ACC112 (cell line): ENCODE data around the gene ENTPD5.
A peak's percentile ranks its signal among the peaks of the same experiment; 100 is the strongest.

Experiments used
- H2AFZ ChIP-seq: fragments of 200-600 bp; sonication (generic); one replicate; pipeline ENCODE4 v1.6.0; 2017; ENCODE audit warnings: antibody characterized with exemption, low read length; ENCODE audit not compliant: unreplicated experiment
- H3K27ac ChIP-seq: fragments of 200-600 bp; sonication (generic); 2 replicates; pipeline ENCODE4 v1.5.1; 2014; ENCODE audit warnings: low read depth, mild to moderate bottlenecking, antibody characterized with exemption, low read length, moderate library complexity
- H3K27me3 ChIP-seq: fragments of 200-600 bp; sonication (generic); 2 replicates; pipeline ENCODE4 v1.6.1; 2014; ENCODE audit warnings: mild to moderate bottlenecking, antibody characterized with exemption, low read length, moderate library complexity, mixed read lengths; ENCODE audit not compliant: insufficient read depth
- H3K36me3 ChIP-seq: fragments of 200-600 bp; sonication (generic); 2 replicates; pipeline ENCODE4 v1.6.1; 2016; ENCODE audit warnings: mild to moderate bottlenecking, antibody characterized with exemption, low read length, moderate library complexity, mixed read lengths; ENCODE audit not compliant: insufficient read depth
- H3K4me1 ChIP-seq: fragments of 200-600 bp; sonication (generic); one replicate; pipeline ENCODE4 v1.6.1; 2016; ENCODE audit warnings: low read length, mixed read lengths; ENCODE audit not compliant: insufficient read depth, unreplicated experiment, control insufficient read depth
- H3K4me3 ChIP-seq: fragments of 200-600 bp; sonication (generic); 2 replicates; pipeline ENCODE4 v1.5.1; 2014; ENCODE audit warnings: mild to moderate bottlenecking, low read depth, low read length
- H3K79me2 ChIP-seq: fragments of 200-600 bp; sonication (generic); one replicate; pipeline ENCODE4 v1.6.0; 2016; ENCODE audit warnings: low read length; ENCODE audit not compliant: control insufficient read depth, unreplicated experiment, insufficient read depth

ENTPD5 gene

GRCh38 chr14:74018586-74019407 is at the start of gene ENTPD5, which contains the start of gene BBOF1:
ENTPD5 (minus strand) TSS chr14:74019288; CDS start chr14:73988102, 31,186 bp downstream.
BBOF1 (plus strand) TSS chr14:74019349; CDS start chr14:74019479, 130 bp downstream.
- Histone ChIP-seq H2AFZ (peak within 1 kb of the TSS; percentile 98), H3K4me1 (peaks cover 3% of the 10 kb centered on the region), H3K4me3 (peak within 1 kb of the TSS; percentile 97), H3K27me3 (no peaks in the 10 kb centered on the region), H3K79me2 (no peaks in the 10 kb centered on the region), H3K27ac (peak within 1 kb of the TSS; percentile 94), H3K36me3 (no peaks in the 10 kb centered on the region)

GRCh38 chr14:74065746-74066575 is 46.9 kb upstream of the ENTPD5 start:
- Histone ChIP-seq H3K27ac (peak overlapping the region; percentile 68), H3K4me3 (0 out of 2 replicates have a peak overlapping the region, but pooled peaks have one; percentile 3), H3K27me3 (no peaks in the 10 kb centered on the region), H2AFZ (no peak overlapping the region), H3K4me1 (peaks cover 40% of the 10 kb centered on the region), H3K79me2 (no peaks in the 10 kb centered on the region), H3K36me3 (no peaks in the 10 kb centered on the region)

- Histone ChIP-seq H3K4me1 (peaks cover 40% of the 10 kb centered on the region), H3K36me3 (no peaks in the 10 kb centered on the region), H3K79me2 (no peaks in the 10 kb centered on the region), H2AFZ (no peak overlapping the region), H3K27me3 (no peaks in the 10 kb centered on the region), H3K4me3 (peak overlapping the region; percentile 9; the same call in 1 of the 2 replicates), H3K27ac (peak overlapping the region; percentile 68)
Observed at GRCh38 chr14:74064883-74065282, 45.8 kb upstream of the ENTPD5 start.

- no peaks in the 10 kb centered on the region for H3K36me3 ChIP-seq
- peaks cover 40% of the 10 kb centered on the region for H3K4me1 ChIP-seq
- H3K79me2 ChIP-seq: no peaks in the 10 kb centered on the region
- H3K27me3 ChIP-seq: no peaks in the 10 kb centered on the region
- no peak overlapping the region for H2AFZ ChIP-seq
- peak overlapping the region; percentile 68 for H3K27ac ChIP-seq
- H3K4me3 ChIP-seq: peak overlapping the region; percentile 9; the same call in 1 of the 2 replicates
Observed at GRCh38 chr14:74064426-74064825, 45.3 kb upstream of the ENTPD5 start.

GRCh38 chr14:74062809-74063150 is 43.7 kb upstream of the ENTPD5 start:
- Histone ChIP-seq H3K4me3 (no peak overlapping the region), H3K36me3 (0 out of 2 replicates have a peak, but pooled peaks cover under 1% of the 10 kb centered on the region), H2AFZ (no peak overlapping the region), H3K79me2 (no peaks in the 10 kb centered on the region), H3K4me1 (peaks cover 40% of the 10 kb centered on the region), H3K27ac (peak overlapping the region; percentile 72), H3K27me3 (no peaks in the 10 kb centered on the region)

- no peak overlapping the region for H3K4me3 ChIP-seq
- no peaks in the 10 kb centered on the region for H3K79me2 ChIP-seq
- H3K27ac ChIP-seq: no peak overlapping the region
- H3K36me3 ChIP-seq: no peaks in the 10 kb centered on the region
- H3K27me3 ChIP-seq: no peaks in the 10 kb centered on the region
- no peaks in the 10 kb centered on the region for H3K4me1 ChIP-seq
- H2AFZ ChIP-seq: peak overlapping the region; percentile 24
Observed at GRCh38 chr14:74049876-74050495, 30.9 kb upstream of the ENTPD5 start.

GRCh38 chr14:74048281-74048680 is 29.2 kb upstream of the ENTPD5 start:
- no peaks in the 10 kb centered on the region for H3K4me1 ChIP-seq
- no peaks in the 10 kb centered on the region for H3K79me2 ChIP-seq
- H3K36me3 ChIP-seq: no peaks in the 10 kb centered on the region
- no peak overlapping the region for H3K4me3 ChIP-seq
- H3K27ac ChIP-seq: no peak overlapping the region
- no peak overlapping the region for H2AFZ ChIP-seq
- no peaks in the 10 kb centered on the region for H3K27me3 ChIP-seq

- H3K27ac ChIP-seq: no peak overlapping the region
- no peak overlapping the region for H2AFZ ChIP-seq
- H3K4me3 ChIP-seq: no peak overlapping the region
- no peaks in the 10 kb centered on the region for H3K36me3 ChIP-seq
- no peaks in the 10 kb centered on the region for H3K79me2 ChIP-seq
- no peaks in the 10 kb centered on the region for H3K4me1 ChIP-seq
- no peaks in the 10 kb centered on the region for H3K27me3 ChIP-seq
Observed at GRCh38 chr14:74045522-74045921, 26.4 kb upstream of the ENTPD5 start.

- H3K36me3 ChIP-seq: no peaks in the 10 kb centered on the region
- no peaks in the 10 kb centered on the region for H3K79me2 ChIP-seq
- H3K27me3 ChIP-seq: no peaks in the 10 kb centered on the region
- H2AFZ ChIP-seq: no peak overlapping the region
- no peak overlapping the region for H3K4me3 ChIP-seq
- no peak overlapping the region for H3K27ac ChIP-seq
- no peaks in the 10 kb centered on the region for H3K4me1 ChIP-seq
Observed at GRCh38 chr14:74042296-74042695, 23.2 kb upstream of the ENTPD5 start.

- Histone ChIP-seq H2AFZ (no peak overlapping the region), H3K4me3 (no peak overlapping the region), H3K27me3 (no peaks in the 10 kb centered on the region), H3K36me3 (no peaks in the 10 kb centered on the region), H3K4me1 (no peaks in the 10 kb centered on the region), H3K79me2 (no peaks in the 10 kb centered on the region), H3K27ac (no peak overlapping the region)
Observed at GRCh38 chr14:74038020-74038859, 19.2 kb upstream of the ENTPD5 start.
